Left ventricle myocardium inferior (tissue), 1 donor: ENCODE measurements around the gene LGI4. TPM values are rescaled to one million over a fixed set of nuclear protein-coding genes. Genes with fewer than 3 reads are reported as not detected.

Experiments
- DNase-seq: peaks from one replicate; pipeline ENCODE4 v3.0.0-alpha.2; 2020
- H3K27ac ChIP-seq: fragments of 200-600 bp; replicated peaks from 2 replicates; pipeline ENCODE4 v1.8.0; 2021
- H3K27me3 ChIP-seq: fragments of 200-600 bp; 2 replicates; pipeline ENCODE4 v1.8.0; 2021; ENCODE audit warnings: low read depth
- H3K36me3 ChIP-seq: fragments of 200-600 bp; 2 replicates; pipeline ENCODE4 v1.8.0; 2021
- H3K4me1 ChIP-seq: fragments of 200-600 bp; 2 replicates; pipeline ENCODE4 v1.8.0; 2021
- H3K4me3 ChIP-seq: fragments of 200-600 bp; 2 replicates; pipeline ENCODE4 v1.8.0; 2021; ENCODE audit warnings: mild to moderate bottlenecking, moderate library complexity
- H3K9me3 ChIP-seq: fragments of 200-600 bp; replicated peaks from 2 replicates; pipeline ENCODE4 v1.8.0; 2021
- intact Hi-C: fragments of 100-400 bp; cut with micrococcal nuclease; formaldehyde crosslinking; loops from one replicate; pipeline ENCODE4 v1.11.0; 2022
- total RNA-seq: library from RNA; stranded (reverse); fragmentation: NEBNext Ultra II Directional; extraction: Animal tissue kit (Norgen Biotek cat#: 25700); gene quantifications from one replicate; pipeline ENCODE4 v1.2.1, GENCODE V29; 2021
- TF ChIP-seq, protein P1 (sequence below): fragments of 200-600 bp; IDR thresholded peaks from 2 replicates; pipeline ENCODE4 v1.8.0; 2021; ENCODE audit warnings: antibody characterized with exemption, mild to moderate bottlenecking, borderline replicate concordance
- donor health status: DM: no; HTN: yes; CAD: no; lungs with severe emphysema.

Gene LGI4
- total RNA-seq, 1 donor from 2014 or later, result 8.4 TPM

DNA sequence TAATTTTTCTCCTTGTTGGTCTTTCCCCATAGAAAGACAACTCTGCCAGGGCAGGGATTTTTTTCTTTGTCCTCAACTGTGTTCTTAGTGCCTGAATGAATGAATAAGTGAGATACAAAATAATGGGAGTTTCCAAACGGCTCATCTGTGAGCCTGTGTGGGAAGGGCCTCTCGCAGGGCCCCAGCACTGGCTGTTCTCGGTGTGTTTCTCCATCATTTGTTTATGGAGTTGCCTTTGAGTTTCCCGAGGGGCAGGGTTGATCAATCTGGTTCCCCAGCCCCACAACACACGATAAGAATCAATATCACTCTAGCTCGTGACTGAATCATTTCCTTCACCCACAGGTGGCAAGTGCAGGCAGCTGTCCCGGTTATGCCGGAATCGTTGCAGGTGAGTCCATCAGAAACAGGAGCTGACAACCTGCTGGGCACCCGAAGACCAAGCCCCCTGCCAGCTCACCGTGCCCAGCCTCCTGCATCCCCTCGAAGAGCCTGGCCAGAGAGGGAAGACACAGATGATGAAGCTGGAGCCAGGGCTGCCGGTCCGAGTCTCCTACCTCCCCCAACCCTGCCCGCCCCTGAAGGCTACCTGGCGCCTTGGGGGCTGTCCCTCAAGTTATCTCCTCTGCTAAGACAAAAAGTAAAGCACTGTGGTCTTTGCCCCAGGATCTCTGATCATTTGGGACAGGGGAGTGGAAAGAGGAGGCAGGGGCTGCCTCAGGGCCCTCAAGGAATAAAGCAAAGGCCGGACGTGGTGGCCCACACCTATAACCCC is 34.5 kb upstream of the LGI4 start:
- Histone ChIP-seq H3K36me3 (peaks cover 30% of the 10 kb centered on the region), H3K27me3 (no peaks in the 10 kb centered on the region), H3K4me3 (no peak overlapping the region), H3K4me1 (peaks cover 7% of the 10 kb centered on the region), H3K9me3 (peaks cover 25% of the 10 kb centered on the region), H3K27ac (no peak overlapping the region)
- TF ChIP-seq, protein P1, sequence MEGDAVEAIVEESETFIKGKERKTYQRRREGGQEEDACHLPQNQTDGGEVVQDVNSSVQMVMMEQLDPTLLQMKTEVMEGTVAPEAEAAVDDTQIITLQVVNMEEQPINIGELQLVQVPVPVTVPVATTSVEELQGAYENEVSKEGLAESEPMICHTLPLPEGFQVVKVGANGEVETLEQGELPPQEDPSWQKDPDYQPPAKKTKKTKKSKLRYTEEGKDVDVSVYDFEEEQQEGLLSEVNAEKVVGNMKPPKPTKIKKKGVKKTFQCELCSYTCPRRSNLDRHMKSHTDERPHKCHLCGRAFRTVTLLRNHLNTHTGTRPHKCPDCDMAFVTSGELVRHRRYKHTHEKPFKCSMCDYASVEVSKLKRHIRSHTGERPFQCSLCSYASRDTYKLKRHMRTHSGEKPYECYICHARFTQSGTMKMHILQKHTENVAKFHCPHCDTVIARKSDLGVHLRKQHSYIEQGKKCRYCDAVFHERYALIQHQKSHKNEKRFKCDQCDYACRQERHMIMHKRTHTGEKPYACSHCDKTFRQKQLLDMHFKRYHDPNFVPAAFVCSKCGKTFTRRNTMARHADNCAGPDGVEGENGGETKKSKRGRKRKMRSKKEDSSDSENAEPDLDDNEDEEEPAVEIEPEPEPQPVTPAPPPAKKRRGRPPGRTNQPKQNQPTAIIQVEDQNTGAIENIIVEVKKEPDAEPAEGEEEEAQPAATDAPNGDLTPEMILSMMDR, result no peak
- intact Hi-C loops, result no loop called here
- no peak for DNase-seq

DNA sequence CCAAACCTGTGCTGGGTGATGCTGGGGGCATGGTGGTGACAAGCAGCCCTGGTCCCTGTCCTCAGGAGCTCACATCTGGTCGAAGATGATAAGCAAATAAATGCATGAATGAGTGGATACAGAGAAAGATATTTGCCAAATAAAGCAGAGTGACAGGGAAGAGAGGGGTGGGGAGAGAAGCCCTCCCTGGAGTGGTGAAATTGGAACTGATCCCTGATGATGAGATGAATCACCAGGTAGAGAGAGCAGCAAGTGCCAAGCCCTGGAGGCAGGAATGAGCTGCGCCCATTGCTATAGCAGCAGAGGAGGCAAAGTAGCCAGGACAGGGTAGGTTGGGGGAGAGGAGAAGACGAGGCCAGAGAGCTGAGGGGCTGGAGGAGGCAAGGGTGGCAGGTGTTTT is 33.3 kb upstream of the LGI4 start:
- intact Hi-C loops, result no loop called here
- TF ChIP-seq, protein P1, result no peak
- no peak for DNase-seq
- H3K27me3 ChIP-seq, result no peaks in the 10 kb centered on the region
- H3K36me3 ChIP-seq, result peaks cover 42% of the 10 kb centered on the region
- no peak overlapping the region for H3K27ac ChIP-seq
- H3K9me3 ChIP-seq, result peaks cover 36% of the 10 kb centered on the region
- no peak overlapping the region for H3K4me3 ChIP-seq
- peaks cover 7% of the 10 kb centered on the region for H3K4me1 ChIP-seq

DNA sequence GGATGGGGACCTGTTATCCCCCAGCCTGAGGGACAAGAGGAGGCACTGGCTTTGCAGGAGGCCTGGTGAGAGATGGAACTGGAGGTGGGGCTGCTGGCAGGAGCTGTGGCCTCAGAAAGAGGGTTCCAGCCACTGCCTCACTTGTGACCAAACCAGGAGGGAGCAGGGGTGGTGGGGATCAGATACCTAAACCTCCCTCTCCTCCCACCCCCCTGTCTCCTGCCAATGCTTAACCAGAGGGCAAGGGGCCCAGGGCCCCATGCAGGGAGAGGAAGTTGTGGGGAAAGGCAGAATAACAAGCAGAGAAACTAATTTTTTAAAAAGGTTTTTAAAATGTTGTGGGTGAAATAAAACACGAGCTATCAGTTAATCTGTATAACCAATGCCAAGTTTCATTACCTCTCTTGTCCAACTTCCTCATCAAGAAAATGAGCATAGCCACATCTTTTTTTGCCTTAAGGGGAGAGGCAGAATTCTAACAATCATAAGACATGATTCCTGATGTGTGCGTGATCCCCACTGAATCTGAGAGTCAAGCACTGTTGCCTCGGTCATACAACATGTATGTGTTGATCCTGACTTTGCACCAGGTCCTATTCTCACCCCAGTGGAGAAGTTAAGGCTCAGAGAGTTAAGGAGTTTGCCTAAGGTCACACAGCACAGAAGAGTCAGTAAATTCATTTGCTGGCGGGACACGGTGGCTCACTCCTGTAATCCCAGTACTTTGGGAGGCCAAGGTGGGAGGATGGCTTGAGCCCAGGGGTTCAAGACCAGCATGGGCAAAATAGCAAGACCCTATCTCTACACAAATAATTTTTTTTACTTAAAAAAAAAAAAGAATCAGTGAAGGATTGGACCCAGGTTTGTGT is 32.6 kb upstream of the LGI4 start:
- DNase-seq, result no peak
- Histone ChIP-seq H3K9me3 (peaks cover 42% of the 10 kb centered on the region), H3K27me3 (no peaks in the 10 kb centered on the region), H3K27ac (no peak overlapping the region), H3K36me3 (peaks cover 50% of the 10 kb centered on the region), H3K4me3 (no peak overlapping the region), H3K4me1 (peaks cover 7% of the 10 kb centered on the region)
- TF ChIP-seq, protein P1, result no peak
- intact Hi-C loops, result no loop called here

DNA sequence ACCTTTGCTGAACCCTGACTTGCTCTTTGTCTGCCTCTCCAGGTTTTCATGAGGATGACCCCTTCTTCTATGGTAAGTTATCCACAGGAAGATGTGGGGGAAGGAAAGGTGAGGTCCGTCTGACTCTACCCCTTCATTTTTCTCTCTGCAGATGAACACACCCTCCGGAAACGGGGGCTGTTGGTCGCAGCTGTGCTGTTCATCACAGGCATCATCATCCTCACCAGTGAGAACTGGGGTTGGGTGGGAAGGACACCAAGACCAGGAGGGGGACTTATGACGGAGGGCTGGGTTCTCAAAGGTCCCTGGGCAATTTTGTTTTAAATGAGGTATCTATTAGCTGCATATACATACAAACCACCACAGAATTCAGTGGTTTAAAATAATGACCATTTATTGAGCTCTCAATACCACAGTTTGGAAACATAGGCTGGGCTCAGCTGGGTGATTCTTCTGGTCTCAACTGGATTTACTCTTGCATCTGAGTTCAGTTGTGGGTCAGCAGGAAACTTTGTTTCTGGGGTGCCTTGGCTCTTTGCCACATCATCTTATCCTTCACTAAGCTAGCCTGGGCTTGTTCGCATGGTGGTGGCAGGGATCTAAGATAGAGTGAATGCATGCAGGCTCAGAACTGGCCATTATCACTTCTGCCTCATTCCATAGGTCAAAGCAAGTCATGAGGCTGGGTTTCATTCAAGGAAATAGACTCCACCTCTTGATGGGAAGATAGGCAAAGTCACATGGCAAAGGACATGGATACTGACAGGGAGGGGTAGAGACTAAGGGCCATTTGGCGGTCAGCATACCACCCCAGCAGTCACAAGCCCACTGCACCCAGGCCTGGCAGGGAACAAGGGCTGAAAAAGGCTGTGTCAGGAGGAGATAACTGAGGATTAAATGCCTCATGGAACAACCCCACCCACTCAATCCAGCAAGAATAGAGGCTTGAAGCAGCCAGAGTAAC is 31.5 kb upstream of the LGI4 start:
- intact Hi-C loops, result no loop called here
- peaks cover 48% of the 10 kb centered on the region for H3K9me3 ChIP-seq

More for the DNA sequence above, 31.5 kb upstream of the LGI4 start:
- Histone ChIP-seq H3K4me3 (no peak overlapping the region), H3K36me3 (peaks cover 61% of the 10 kb centered on the region), H3K27me3 (no peaks in the 10 kb centered on the region), H3K27ac (no peak overlapping the region), H3K4me1 (no peaks in the 10 kb centered on the region)
- no peak for DNase-seq
- TF ChIP-seq, protein P1, result no peak
